HG02610 (cell line): Measurements from ENCODE around the gene EXOC4.

Experiments
- ATAC-seq: cut with Tn5 transposase; IDR thresholded peaks from one replicate; pipeline ENCODE4 v1.9.1; 2021; ENCODE audit warnings: mild to moderate bottlenecking, moderate library complexity; ENCODE audit not compliant: unreplicated experiment

Gene EXOC4

DNA sequence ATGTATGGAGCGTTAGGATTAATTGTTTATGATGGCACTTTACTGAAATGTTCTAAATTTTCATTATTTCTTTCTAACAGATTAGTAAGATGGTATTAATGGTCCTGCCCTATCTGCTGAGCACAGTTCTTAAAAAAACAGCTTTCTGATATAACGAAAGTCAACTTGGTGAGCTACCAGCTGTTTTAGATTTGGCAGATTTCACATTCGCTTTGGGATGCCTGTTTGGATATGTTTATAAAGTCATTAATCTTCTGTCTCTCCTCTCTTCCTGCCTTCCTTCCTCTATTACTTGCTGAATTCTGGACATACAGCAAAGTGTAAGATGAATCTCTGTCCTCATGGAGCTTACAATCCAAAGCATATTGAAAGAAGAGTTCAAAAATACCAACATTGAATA lies 477.5 kb downstream of the EXOC4 start:
- no peak for ATAC-seq

- no peak for ATAC-seq
Observed at GRCh38 chr7:133733401-133733800, 480.5 kb downstream of the EXOC4 start.

DNA sequence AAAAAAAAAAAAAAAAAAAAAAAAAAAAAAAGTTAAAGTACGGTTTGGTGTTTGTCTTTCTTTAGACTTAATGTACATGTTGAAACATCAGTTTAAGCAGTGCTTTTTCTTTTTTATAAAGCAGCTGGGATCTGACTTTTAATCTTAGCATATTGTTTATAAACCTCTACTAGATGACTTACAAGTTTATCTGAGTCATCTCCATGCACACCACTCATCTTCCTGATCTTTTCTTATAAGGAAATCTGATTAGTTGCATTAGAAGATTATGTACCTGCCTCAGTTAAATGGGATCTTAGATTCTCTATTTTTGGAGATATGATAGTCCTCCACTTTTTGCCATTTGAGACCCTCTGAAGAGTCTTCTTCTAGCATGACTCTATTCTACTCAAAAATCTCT lies 482.3 kb downstream of the EXOC4 start:
- ATAC-seq = no peak

DNA sequence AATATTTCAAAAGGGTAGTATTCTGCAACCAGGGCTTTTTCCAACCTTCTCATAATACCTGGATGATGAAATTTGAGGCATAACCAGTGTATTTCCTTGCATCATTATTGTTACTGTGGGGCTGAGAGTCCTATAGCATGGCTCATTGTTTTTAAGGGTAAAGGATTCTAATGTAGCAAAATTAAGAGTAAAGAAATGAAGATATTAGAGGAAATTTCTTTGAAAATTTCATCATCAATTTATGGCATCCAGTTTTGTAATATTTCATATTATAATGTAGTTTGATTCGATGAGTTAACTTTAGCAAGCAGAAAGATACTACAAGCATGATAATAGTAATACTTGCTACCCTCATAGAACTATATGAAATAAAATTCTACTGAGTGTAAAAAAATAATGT lies 486.9 kb downstream of the EXOC4 start:
- no peak for ATAC-seq

DNA sequence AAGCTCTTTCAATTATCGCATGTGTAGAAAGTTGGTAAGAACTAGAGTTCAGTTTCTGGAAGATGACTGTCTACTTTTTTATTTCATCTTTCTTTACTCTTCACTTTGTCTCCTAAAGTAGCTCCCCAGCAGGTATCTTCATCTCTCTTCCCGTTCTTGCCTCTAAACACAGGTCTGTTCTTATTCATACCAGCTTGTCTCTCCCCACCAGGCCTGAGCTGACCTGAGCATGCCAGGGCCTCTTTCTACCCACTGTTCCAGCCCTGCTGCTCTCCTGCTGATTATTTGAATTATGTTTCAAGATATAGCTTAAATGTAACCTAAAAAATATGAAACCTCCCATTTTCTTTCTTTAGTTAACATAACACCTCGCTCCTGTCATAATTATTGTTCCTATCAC lies 488.2 kb downstream of the EXOC4 start:
- ATAC-seq = no peak

GRCh38 chr7:133741703-133742102 lies 488.8 kb downstream of the EXOC4 start:
- ATAC-seq = no peak

DNA sequence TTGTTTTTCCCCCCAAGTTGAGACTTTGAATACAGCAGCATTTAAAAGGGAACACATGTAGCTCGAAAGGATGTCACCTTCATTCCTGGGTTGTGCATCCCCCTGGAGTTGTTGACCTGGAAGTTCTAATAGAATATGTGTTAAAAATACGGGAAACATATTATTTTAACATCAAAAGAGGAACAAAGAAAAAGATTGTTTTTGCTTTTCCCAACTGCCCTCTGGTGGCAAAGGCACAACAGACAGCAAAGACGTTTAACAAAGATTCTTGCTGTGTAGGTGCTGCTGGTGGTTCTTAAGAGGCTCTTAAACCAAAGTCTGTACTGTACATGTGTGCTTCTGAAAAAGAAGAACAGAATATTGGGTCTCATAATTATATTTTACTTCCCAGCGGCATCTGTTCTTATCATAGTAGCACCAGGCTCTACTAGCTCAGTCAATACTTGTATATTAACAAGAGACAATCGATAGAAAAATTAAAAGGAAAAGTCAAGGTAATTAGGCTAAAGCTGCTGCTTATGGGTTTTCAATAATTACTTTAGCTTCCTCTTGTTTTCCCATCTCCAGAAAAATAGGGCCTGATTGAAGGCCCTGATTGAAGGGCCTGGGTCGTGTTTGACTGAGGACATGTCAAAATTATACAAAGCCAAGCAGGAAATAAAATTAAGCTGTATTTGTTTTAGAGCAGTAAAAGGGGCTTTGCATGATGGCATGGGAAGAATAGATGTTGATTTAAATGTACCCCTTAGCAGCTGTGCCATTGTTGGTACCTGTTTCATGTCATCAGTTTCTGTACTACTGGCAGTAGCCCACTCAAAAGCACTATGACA lies 490.0 kb downstream of the EXOC4 start:
- no peak for ATAC-seq

GRCh38 chr7:133744451-133744850 lies 491.6 kb downstream of the EXOC4 start:
- no peak for ATAC-seq

GRCh38 chr7:133746305-133746704 lies 493.4 kb downstream of the EXOC4 start:
- ATAC-seq = no peak

GRCh38 chr7:133746847-133747246 lies 494.0 kb downstream of the EXOC4 start:
- no peak for ATAC-seq

DNA sequence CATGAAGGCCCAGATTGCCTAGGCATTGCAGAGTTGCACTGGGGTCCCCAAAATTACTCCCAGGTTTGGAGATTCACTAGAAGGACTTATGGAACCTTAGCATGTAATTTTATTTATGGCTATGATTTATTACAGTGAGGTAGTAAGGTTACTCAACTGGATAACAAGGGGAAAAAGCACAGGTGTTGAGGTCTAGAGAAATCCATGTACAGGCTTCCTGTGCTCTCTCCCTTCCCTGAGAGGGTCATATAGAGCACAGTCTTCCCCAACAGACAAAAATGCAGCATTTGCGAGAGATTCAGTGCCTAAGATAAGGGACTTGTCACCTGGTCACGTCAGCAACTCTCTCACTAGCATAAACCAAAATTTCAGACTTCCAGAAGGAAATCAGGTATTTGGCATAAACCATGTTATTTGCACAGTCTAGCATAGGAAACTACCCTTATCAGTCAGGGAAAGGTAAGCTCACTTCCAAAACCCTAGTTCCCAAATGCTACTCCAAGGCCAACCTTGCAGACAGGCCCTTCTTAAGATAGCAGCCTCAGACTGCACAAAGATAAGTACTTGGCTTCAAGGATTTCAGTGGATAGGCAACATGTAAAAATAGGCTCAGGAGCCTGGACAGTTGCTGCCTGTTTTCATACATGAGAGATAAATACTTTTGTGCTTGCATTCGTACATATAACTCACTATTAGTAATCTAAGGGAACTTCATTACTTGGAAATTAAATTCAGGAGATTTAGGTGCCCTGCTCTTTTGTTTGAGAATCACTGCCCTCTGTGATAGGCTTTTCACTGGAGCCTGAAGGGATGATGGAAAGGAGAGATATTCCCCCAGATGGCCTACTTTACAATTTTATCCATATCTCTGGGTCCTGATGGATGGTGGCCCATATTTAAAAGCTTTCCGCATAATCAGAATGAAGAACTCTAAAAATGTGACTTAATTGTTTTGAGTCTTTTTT lies 495.8 kb downstream of the EXOC4 start:
- no peak for ATAC-seq

DNA sequence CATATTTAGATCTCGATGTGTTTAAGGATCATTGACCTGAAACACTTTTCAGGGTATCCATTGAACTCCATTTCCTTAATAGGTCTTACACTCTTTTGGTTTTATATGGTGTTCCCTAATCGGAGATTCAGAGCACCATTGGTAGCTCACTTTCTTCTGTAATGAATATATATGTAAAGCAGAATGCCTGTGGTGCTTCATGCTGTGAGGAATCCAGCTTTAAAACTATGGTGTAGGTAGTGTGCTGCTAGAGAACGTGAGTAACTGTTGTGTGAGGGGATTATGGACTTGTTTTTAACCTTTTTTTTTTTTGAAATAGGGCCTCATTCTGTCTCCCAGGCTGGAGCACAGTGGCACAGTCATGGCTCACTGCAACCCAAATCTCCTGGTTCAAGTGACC lies 497.4 kb downstream of the EXOC4 start:
- no peak for ATAC-seq

GRCh38 chr7:133751079-133751478 lies 498.2 kb downstream of the EXOC4 start:
- no peak for ATAC-seq

- ATAC-seq = no peak
Observed at GRCh38 chr7:133753513-133753912, 500.6 kb downstream of the EXOC4 start.

DNA sequence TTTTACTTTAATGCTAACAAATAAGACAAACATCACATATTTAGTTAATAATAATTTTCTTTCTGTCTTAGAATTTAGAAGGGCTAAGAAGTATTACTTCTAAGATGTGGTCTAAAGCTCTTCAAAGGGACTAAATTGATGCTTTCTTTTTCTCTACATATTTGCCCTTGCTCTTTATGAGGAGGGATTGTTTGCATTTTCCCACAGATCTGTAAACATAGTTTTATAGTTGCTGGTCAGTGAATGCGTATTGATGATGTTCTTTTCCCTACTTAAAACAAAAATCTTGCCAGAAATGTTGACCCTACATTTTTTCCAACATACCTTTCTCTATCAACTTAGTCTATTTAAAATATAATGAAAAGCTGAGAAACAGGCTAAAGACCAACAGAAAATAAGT lies 501.8 kb downstream of the EXOC4 start:
- ATAC-seq = no peak

DNA sequence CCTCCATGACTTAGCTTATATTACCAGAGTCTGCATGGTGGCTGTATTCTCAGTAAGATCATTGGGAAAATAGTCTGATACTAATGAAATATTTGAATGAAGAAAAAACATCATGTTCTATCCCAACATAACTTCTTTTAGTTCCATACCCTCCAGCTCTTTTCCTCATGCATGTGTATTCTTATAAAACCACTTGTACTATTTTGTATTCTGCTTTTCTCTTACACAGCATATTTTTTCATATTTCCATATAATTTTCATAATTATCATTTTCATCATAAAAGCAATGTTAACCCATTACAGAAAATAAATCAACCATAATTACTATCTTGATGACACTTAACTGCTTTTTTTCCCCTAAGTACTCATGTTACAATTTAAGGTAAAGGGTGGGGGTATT lies 503.0 kb downstream of the EXOC4 start:
- no peak for ATAC-seq

GRCh38 chr7:133761443-133761842 lies 508.6 kb downstream of the EXOC4 start:
- no peak for ATAC-seq

- no peak for ATAC-seq
Observed at GRCh38 chr7:133763076-133763640, 510.3 kb downstream of the EXOC4 start.

DNA sequence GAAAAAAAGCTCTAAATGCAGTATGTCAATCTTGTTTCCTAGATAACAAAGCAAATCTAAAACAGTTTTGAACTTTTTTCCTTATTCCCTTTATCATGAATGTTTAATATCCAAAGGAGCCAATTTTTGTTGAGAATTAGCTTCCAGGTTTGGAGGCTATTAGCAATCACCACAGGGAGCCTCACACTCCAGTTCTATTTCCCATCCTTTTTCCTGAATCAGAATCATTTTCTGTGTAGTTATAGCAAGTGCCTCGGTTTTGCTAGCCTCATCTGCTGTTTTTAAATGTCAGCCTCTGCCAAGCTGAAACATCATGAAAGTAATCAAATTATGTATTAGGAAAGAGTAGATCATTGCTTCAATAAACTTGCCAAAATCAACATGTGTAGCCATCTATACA lies 516.8 kb downstream of the EXOC4 start:
- no peak for ATAC-seq

- ATAC-seq = no peak
Observed at GRCh38 chr7:133770863-133771492, 518.1 kb downstream of the EXOC4 start.

GRCh38 chr7:133771788-133772419 lies 519.0 kb downstream of the EXOC4 start:
- ATAC-seq = no peak
